NCI-H146 treated with DMSO at 0.1 percent for 48 hours (cell line): Measurements from ENCODE around the gene GYG2.
"Not testable (repeated sequence)": the region's sequence is repeated elsewhere in the genome, so short reads cannot be mapped to it uniquely, and the experiment has no call there.

ENCODE experiments used
- DNase-seq: peaks from one replicate; lab custom pipeline; 2025; ENCODE audit not compliant: unreplicated experiment; lab: John Stamatoyannopoulos, UW

GYG2 gene

DNA sequence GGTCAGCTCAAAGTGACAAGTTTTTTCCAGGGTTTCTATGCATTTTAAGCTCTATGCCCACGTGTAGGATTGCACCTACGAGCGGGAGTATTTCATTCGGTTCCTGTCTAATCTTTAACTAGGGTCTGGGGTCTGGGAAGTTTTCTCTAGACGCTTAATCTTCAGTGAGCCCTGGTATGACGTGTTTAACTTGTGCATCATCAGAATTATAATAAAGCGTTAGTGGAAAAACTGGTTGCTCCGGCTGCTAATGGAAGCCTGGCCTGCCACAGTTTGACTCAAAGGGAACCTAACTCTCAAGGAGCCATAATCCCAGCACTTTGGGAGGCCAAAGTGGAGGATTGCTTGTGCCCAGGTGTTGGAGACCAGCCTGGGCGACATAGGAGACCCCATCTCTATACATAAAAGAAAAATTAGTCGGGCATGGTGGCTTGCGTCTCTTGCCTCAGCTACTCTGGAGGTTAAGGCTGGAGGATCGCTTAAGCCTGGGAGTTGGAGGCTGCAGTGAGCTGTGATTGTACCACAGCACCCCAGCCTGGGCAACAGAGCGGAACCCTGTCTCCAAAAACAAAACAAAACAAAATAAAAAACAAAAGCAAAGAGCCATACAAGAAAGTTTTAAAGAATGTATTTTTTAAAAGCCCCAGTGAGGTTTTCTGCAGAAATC is 70.2 kb downstream of the GYG2 start:
- no peak for DNase-seq

GRCh38 chrX:2901367-2902036 is 72.8 kb downstream of the GYG2 start:
- DNase-seq: no peak

DNA sequence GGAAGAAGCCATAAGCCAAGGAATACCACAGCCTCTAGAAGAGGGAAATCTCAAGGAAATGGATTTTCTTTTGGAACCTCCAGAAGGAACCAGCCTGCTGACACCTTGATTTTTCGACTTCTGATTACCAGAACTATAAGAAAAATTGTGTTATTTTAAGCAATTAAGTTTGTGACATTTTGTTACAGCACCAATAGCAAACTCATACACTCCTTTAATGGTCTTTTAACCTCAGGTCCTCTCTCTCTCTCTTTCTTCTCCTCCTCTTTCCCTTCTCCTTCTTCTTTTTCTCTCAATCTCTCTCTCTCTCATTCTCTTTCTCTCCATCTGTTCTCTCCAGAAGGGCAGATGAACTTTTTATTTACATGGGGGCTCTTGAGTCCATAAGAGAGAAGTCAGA is 74.1 kb downstream of the GYG2 start:
- no peak for DNase-seq

GRCh38 chrX:2903366-2903765 is 74.6 kb downstream of the GYG2 start:
- DNase-seq: no peak

DNA sequence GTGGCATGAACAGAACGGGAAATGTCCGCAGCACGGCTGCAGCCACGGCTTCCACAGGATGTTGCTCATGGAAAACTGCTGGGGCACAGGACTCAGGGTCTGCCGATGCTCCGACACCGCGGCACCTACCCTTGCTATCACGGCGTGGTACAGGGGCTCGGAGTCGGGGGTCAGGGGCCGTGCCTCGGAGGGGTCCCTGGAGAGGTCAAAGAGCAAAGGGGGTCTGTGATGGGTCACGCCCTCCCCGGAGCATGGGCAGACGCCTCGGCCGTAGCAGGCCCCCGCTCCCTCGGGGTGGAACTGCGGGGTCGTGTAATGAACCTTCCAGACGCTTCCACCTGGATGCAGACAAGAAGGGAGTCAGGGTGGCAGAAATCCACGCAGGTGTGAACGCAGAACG is 78.6 kb downstream of the GYG2 start:
- DNase-seq: no peak

- no peak for DNase-seq
Measured at GRCh38 chrX:2908125-2908685, 79.5 kb downstream of the GYG2 start.

GRCh38 chrX:2910109-2910508 is 81.4 kb downstream of the GYG2 start:
- DNase-seq: no peak

DNA sequence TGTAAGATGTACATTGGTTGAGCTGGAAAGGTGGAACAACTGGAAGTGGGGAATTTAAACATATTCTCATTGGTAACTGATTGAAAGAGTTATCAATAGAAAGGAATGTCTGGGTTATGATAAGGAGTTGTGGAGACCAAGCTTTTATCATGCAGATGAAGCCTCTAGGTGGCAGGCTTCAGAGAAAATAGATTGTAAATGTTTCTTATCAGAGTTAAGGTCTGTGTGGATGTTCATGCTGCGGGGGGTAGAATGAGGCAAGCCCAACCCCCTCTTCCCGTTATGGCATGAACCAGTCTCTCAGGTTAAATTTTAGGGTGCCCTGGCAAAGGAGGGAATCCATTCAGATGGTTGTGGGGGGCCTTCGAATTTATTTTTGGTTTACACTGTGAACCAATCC is 84.4 kb downstream of the GYG2 start:
- DNase-seq: no peak

DNA sequence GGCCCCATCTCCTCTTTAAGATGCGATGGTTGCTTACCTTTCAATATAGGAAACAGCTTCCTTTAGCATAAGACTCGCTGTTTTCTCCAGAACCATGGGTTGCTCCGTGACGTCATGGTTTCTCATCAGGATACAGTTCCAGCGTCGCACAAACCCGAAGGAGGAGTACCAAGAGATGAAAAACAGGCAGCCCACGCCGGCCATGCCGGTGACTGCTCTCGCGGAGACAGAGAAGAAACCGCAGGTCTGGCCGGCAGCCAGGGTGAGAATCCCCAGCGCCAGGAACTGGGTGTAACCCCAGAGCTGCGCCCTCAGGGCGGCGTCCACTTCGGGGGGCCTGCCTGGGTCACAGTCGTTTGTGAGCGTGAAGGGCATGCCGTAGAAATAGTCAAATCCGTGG is 89.0 kb downstream of the GYG2 start:
- no peak for DNase-seq

DNA sequence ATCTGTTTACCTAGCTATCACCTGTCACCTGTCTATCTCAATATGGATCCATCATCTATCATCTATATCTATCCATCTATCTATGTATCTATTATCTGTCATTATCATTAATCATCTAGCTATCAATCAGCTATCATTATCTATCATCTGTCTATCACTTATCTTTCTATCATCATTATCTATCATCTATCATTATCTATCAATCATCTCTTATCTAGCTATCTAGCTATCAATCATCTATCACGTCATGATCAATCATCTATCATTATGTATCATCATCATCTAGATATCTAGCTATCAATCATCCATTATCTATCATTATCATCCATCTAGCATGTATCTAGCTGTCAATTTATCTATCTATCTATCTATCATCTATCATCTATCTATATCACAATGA is 92.5 kb downstream of the GYG2 start:
- no peak for DNase-seq

- DNase-seq: no peak
Measured at GRCh38 chrX:2921750-2922149, 93.0 kb downstream of the GYG2 start.

DNA sequence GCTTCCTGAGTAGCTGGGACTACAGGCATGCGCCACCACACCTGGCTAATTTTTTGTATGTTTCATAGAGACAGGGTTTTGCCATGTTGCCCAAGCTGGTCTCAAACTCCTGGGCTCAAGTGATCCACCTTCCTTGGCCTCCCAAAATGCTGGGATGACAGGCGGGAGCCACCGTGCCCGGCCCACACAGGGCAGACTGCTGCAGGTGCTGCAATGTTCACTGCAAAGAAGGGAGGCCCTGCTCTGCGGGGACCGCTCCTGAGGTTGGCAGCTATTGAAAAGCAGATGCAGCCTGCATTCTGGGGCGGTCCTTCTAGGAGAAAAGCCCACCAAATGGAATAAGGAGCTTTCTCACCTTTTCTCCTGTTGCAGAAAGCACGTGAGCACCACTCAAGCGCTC is 95.4 kb downstream of the GYG2 start:
- no peak for DNase-seq

DNA sequence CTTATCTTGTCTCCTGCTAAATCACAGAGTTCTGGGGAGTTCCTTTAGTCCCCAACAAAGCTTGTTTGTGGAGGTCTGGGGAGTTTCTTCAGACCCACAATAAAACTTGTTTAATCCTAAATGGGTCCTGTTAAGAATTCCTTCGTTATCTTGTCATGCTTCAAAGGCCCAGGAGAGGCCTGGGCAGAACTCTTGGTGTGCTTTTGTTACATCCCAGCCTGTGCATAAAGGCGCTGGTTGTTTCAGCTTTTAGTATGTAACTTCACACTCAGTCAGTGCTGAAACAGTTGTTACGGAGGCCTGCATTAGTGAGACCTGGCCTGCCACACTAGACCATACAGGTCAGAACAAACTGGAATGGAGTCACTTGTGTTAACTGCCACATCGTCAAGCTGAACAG is 97.5 kb downstream of the GYG2 start:
- DNase-seq: not testable (repeated sequence)

DNA sequence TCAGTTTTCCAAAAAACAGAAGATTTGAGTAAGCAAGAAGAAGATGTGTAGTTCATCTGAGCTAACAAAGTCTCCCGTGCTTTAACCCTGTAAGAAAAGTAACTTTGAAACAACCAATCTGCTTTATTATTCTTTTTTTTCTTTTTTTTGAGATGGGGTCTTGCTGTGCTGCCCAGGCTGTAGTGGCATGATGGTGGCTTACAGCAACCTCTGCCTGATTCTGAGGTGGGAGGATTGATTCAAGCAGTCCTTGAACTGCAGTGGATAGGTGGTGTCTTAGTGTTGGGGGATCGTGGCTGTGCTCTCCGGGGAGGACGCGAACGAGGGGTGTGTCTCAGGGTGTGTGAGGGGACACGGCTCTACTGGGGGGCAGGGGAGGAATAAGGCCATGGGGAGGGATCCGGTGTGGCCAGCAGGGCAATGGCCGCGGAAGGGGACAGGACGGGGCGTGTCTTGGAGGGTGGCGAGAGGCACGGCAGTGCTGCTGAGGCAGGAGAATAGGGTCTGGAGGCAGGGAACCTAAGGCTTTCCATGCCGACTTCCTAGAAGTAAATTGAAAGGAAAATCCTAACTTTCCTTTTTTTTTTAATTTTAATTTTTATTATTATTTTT is 98.0 kb downstream of the GYG2 start:
- DNase-seq: no peak

- DNase-seq: no peak
Measured at GRCh38 chrX:2928191-2928582, 99.5 kb downstream of the GYG2 start.

GRCh38 chrX:2928583-2929434 is 100.1 kb downstream of the GYG2 start, which contains the start of gene ARSD:
Gene ARSD (minus strand): TSS chrX:2929339. CDS start chrX:2929275, 64 bp downstream.
- no peak for DNase-seq

DNA sequence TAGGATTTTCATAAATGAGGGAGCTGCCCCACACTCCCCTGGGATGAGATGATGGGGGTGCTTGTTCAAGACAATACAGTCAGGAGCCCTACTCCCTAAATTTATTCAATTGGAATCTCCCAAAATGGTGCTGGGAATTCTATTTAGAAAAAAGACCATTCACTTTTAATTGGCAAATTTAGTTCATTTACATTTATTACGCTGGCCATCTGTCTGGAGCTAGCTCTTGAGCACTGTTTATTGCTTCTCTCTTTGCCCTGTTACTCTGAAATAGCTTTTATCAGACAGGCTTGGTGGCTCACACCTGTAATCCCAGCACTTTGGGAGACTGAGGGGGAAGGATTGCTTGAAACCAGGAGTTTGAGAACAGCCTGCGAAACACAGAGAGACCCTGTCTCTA is 102.4 kb downstream of the GYG2 start:
- DNase-seq: no peak

DNA sequence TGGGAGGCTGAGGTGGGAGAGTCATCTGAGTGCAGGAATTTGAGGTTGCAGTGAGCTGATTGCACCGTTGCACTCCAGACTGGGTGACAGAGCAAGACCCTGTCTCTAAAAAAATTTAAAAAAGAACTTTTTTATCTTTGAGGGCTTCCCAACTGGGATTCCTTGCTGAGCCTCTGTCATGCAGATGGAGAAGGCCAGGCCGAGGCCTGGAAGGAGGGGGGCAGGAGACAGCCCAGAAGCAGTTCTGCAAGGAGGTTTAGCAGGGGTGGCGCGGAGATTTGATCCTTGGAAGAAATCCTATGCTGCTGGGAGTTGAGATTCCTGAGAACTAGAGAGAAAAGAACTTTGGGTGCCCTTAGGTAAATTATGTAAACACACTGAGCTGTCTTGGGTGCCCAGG is 102.9 kb downstream of the GYG2 start:
- no peak for DNase-seq
